Renal cortex interstitium (tissue), 11 donors: ENCODE data around the gene KRTAP10-11. TPM values are rescaled to one million over a fixed set of nuclear protein-coding genes. Genes with fewer than 3 reads are reported as not detected.
"Not testable (repeated sequence)": the region's sequence is repeated elsewhere in the genome, so short reads cannot be mapped to it uniquely, and the experiment has no call there.

ENCODE experiments used
- DNase-seq, 11 donors: peaks; one replicate each; pipeline ENCODE4 v3.0.0-alpha.2; 2013; ENCODE audit warnings: low read depth in 9 of 11, low spot score in 4 of 11; ENCODE audit errors: extremely low read depth in 1 of 11
- polyA plus RNA-seq, 3 donors: library from polyadenylated mRNA; unstranded; fragments of 120-200 nt; gene quantifications; one replicate each; pipeline ENCODE4 v1.2.1, GENCODE V29; 2013; ENCODE audit not compliant: insufficient read length in 3 of 3

Gene KRTAP10-11
- polyA plus RNA-seq, 3 donors: not detected

- DNase-seq: no peak
These were observed 8.5 kb downstream of the KRTAP10-11 start, which contains the start of gene KRTAP12-4 for GRCh38 chr21:44654576-44655175. KRTAP12-4 (minus strand) TSS chr21:44654659; CDS start chr21:44654614, 45 bp downstream.

GRCh38 chr21:44656868-44657267 lies 10.7 kb downstream of the KRTAP10-11 start:
- no peak for DNase-seq

GRCh38 chr21:44657635-44658540 lies 11.7 kb downstream of the KRTAP10-11 start, which contains the start of gene KRTAP12-3:
KRTAP12-3 (plus strand) TSS chr21:44657932; CDS start chr21:44657980, 48 bp downstream.
- no peak for DNase-seq

GRCh38 chr21:44658541-44658910 lies 12.3 kb downstream of the KRTAP10-11 start:
- no peak for DNase-seq

- DNase-seq: no peak
These were observed 12.8 kb downstream of the KRTAP10-11 start for GRCh38 chr21:44658913-44659595.

- not testable (repeated sequence) for DNase-seq
These were observed 15.4 kb downstream of the KRTAP10-11 start for GRCh38 chr21:44661567-44661966.

- no peak for DNase-seq
These were observed 18.5 kb downstream of the KRTAP10-11 start for GRCh38 chr21:44664691-44665090.

GRCh38 chr21:44666401-44667320 lies 20.4 kb downstream of the KRTAP10-11 start, which contains the start of gene KRTAP12-2:
KRTAP12-2 (minus strand) TSS chr21:44666927; CDS start chr21:44666886, 41 bp downstream.
- DNase-seq: no peak

GRCh38 chr21:44667612-44668011 lies 21.4 kb downstream of the KRTAP10-11 start:
- no peak for DNase-seq

- no peak for DNase-seq
These were observed 24.6 kb downstream of the KRTAP10-11 start for GRCh38 chr21:44670642-44671432.

- DNase-seq: no peak
These were observed 25.7 kb downstream of the KRTAP10-11 start for GRCh38 chr21:44671911-44672310.

GRCh38 chr21:44677881-44678280 lies 31.7 kb downstream of the KRTAP10-11 start:
- no peak for DNase-seq

GRCh38 chr21:44681152-44681551 lies 34.9 kb downstream of the KRTAP10-11 start:
- DNase-seq: no peak

- DNase-seq: no peak
These were observed 35.8 kb downstream of the KRTAP10-11 start, which contains the start of gene KRTAP12-1 for GRCh38 chr21:44681861-44682579. KRTAP12-1 (minus strand) TSS chr21:44682163; CDS start chr21:44682123, 40 bp downstream.

- DNase-seq: no peak
These were observed 36.5 kb downstream of the KRTAP10-11 start for GRCh38 chr21:44682580-44683151.

- no peak for DNase-seq
These were observed 37.9 kb downstream of the KRTAP10-11 start for GRCh38 chr21:44684077-44684476.

- DNase-seq: no peak
These were observed 38.3 kb downstream of the KRTAP10-11 start for GRCh38 chr21:44684483-44684882.
